ENCODE results near the gene LCP1.

Gene LCP1

DNA sequence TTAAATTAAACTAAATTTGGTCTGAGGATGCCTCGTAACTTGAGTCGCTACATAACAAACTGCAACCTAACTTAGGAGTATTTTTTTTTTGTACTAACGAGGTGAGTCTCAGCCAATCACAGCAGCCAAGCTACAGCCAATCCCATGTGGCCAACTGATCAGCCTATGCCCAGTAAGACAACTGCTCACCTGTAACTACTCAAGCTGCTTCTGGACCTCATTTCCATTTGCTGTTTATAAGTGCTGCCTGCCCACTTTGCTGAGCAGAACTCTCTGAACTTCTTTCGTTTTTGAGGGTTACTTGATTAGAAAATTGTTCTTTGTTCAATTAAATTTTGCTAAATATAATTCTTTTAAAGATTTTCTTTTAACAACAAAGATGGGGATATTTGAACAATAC is 81.0 kb downstream of the LCP1 start:
- no peak for DNase-seq (ENCODE audit: low spot score)

GRCh38 chr13:46100191-46100815 is 81.7 kb downstream of the LCP1 start:
- no peak for DNase-seq (ENCODE audit: low spot score)

DNA sequence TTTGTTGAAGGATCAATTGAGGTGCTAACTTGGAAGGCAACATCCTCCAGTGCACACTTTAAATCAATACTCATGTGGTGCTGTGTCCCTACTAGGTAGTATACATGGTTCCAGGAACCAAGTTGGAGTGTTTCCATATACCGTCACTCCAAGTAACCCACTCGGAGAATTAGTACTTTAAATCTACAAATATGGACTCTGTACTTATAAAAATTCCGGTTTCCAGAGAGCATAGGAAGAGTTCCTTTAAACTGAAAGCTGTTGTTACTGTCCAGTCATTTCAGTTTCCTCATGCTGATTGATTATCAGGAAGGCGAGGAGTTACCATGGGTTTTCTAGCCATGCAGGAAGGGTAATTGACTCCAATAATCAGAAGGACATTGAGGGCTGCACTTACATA is 84.3 kb downstream of the LCP1 start:
- no peak for DNase-seq (ENCODE audit: low spot score)

GRCh38 chr13:46097015-46097414 is 85.0 kb downstream of the LCP1 start:
- DNase-seq (ENCODE audit: low spot score): no peak

GRCh38 chr13:46094478-46094877 is 87.5 kb downstream of the LCP1 start:
- DNase-seq (ENCODE audit: low spot score): no peak

GRCh38 chr13:46088821-46089562 is 93.0 kb downstream of the LCP1 start:
- DNase-seq (ENCODE audit: low spot score): no peak

- no peak for DNase-seq (ENCODE audit: low spot score)
Measured at GRCh38 chr13:46087481-46087880, 94.5 kb downstream of the LCP1 start.

GRCh38 chr13:46086985-46087384 is 95.0 kb downstream of the LCP1 start:
- no peak for DNase-seq (ENCODE audit: low spot score)

DNA sequence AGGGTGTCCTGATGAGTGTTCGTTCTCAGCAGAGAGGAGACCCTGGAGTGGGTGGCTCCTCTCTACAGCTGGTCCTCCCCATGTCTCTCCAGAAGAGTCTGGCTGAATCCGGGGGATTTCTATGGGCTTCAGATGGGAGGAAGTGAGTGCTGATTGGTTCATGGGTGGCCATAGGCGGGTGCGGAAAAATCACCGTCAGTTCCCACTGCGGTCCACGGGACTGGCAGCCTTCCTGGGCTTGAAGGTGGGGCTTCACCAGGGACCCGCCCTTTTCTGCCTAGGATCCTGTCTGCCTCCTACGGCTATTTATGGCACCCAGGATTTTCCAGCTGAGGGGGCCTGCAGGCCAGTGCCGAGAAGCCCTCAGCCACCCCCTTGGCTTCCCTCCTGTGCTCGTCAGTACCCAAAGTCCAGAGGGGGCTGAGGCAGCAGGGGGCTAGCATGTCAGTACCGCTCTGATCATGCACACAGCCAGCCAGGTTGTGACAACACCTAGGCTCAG is 95.5 kb downstream of the LCP1 start:
- no peak for DNase-seq (ENCODE audit: low spot score)

- no peak for DNase-seq (ENCODE audit: low spot score)
Measured at GRCh38 chr13:46085737-46086136, 96.2 kb downstream of the LCP1 start.

GRCh38 chr13:46082324-46082723 is 99.7 kb downstream of the LCP1 start:
- DNase-seq (ENCODE audit: low spot score): no peak

- no peak for DNase-seq (ENCODE audit: low spot score)
Measured at GRCh38 chr13:46079770-46080169, 102.2 kb downstream of the LCP1 start.

- no peak for DNase-seq (ENCODE audit: low spot score)
Measured at GRCh38 chr13:46077265-46077664, 104.7 kb downstream of the LCP1 start.

DNA sequence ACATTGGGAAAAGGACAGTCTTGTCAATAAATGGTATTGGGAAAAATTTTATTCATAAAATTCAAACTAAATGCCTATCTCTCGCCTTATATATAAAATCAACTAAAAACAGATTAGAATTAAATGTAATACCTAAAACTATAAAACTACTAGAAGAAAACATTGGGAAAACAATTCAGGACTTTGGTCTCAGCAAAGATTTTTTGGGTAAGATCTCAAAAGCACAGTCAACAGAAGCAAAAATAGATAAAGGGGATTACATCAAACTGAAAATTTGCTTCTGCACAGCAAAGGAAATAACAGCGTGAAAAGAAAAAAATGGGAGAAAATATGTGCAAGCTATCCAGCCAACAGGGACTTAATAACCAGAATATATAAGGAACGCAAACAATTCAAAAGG is 105.2 kb downstream of the LCP1 start:
- no peak for DNase-seq (ENCODE audit: low spot score)

Data from hepatic stellate cell (primary cell).